Subcutaneous abdominal adipose tissue (tissue), 5 donors: Measurements from ENCODE around the gene TMPRSS6.

ENCODE experiments used
- H3K27ac ChIP-seq: one replicate; pipeline ENCODE4 v1.7.0; 2013; ENCODE audit warnings: low read depth, mild to moderate bottlenecking, inconsistent platforms, low read length, moderate library complexity
- H3K27me3 ChIP-seq, 5 donors: one replicate each; pipeline ENCODE4 v1.7.0; 2013; ENCODE audit warnings: low read length in 5 of 5, inconsistent platforms in 1 of 5; ENCODE audit not compliant: control insufficient read depth in 5 of 5, insufficient read depth in 4 of 5
- H3K36me3 ChIP-seq, 5 donors: one replicate each; pipeline ENCODE4 v1.7.0; 2013; ENCODE audit warnings: low read length in 5 of 5; ENCODE audit not compliant: control insufficient read depth in 5 of 5, insufficient read depth in 5 of 5
- H3K4me1 ChIP-seq, 5 donors: one replicate each; pipeline ENCODE4 v1.7.0; 2013; ENCODE audit warnings: low read length in 5 of 5, mild to moderate bottlenecking in 3 of 5, moderate library complexity in 1 of 5; ENCODE audit not compliant: control insufficient read depth in 5 of 5, insufficient read depth in 5 of 5
- H3K4me3 ChIP-seq, 5 donors: one replicate each; pipeline ENCODE4 v1.7.0; 2013; ENCODE audit warnings: low read length in 5 of 5, low read depth in 1 of 5
- H3K9ac ChIP-seq, 5 donors: one replicate each; pipeline ENCODE4 v1.7.0; 2013; ENCODE audit warnings: low read length in 5 of 5, mild to moderate bottlenecking in 4 of 5, moderate library complexity in 3 of 5
- H3K9me3 ChIP-seq, 5 donors: one replicate each; pipeline ENCODE4 v1.7.0; 2013; ENCODE audit warnings: low read length in 5 of 5; ENCODE audit not compliant: control insufficient read depth in 5 of 5
- donor health status: healthy.
- donor health status: healthy.
- donor health status: healthy.
- donor health status: healthy.
- donor health status: healthy.

The TMPRSS6 gene

DNA sequence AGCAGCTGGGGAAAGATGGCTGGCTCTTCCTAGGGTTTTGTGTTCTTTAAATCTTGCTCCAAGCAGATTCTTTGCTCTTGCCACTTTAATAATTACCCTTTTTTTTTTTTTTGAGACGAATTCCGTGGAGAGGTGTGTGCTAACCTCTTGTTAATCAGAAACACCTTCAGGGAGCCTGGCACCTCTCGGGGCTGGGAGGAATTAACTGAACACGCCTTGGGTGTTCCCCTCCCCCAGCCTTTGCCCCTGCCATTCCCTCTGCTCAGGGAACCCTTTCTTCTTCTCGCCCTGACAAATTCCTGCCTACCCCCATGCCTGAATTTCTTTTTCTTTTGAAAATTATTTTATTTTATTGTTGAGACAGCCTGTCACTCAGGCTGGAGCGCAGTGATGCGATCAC, 17.5 kb downstream of the TMPRSS6 start:
- no peaks in the 10 kb centered on the region for H3K4me1 ChIP-seq
- no peak overlapping the region for H3K4me3 ChIP-seq
- H3K27ac ChIP-seq: no peak overlapping the region
- H3K36me3 ChIP-seq: no peaks in the 10 kb centered on the region
- H3K27me3 ChIP-seq: peaks cover 21 to 42% (median 33%) of the 10 kb centered on the region in 5 donors
- H3K9me3 ChIP-seq: no peaks in the 10 kb centered on the region
- no peak overlapping the region for H3K9ac ChIP-seq

DNA sequence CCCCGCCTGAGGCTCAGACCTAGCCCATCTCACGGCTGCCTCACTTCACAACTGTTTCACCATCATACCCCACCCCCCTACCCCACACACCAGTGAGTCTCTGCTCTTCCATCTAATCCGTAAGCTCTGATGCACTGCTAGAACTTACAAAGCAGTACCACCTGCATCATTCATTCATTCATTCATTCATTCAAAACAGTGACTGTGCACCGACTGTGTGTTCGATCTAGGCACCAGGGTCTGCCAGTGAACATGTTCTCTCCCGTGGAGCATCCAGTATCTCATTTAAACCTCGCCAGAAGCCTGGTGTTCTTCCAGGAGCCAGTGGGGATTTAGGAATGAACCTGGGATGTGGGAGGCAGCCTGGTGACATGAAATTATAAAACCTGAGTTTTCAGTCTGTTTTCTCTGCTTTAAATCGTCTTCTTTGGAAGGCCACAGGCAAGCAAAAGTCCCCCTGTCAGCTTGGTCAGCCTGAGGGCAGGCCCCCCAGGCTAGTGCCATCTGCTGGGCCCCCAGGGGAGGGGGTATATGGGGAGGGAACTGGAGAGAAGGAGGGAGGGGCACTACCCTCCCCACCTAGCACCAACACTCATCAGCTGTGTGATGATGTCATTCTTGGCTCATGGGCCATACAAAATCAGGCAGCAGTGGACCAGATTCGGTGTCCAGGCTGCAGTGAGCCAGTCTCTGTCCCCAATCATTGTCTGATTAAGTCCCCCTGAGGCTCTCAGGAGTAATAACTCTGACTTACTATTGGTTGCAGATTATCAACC, 18.4 kb downstream of the TMPRSS6 start:
- Histone ChIP-seq H3K9me3 (no peaks in the 10 kb centered on the region), H3K4me3 (no peak overlapping the region), H3K4me1 (no peaks in the 10 kb centered on the region), H3K27me3 (peaks cover 24 to 39% (median 24%) of the 10 kb centered on the region in 5 donors), H3K36me3 (no peaks in the 10 kb centered on the region), H3K27ac (no peak overlapping the region), H3K9ac (no peak overlapping the region)

DNA sequence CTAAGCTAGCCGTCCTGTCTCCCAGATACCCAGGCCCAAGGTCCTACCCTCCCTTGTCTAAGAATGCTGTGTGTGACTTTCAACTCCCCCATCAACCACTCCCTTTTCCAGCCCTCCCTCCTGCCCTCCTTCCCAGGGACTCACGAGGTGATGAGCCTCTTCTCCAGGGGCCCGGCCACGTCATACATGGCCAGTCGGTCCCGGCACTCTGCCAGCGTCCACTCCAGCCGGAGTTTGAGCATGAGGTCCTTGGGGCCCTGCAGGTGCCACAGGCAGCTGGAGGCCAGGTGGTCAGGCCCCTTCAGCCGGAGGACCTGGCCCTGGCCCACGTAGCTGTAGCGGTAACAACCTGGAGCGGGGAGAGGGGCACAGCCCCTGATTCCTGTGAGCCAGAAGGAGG, 20.1 kb downstream of the TMPRSS6 start:
- peaks cover 13 to 35% (median 33%) of the 10 kb centered on the region in 5 donors for H3K27me3 ChIP-seq
- peaks cover 0 to 2% (median 0%) of the 10 kb centered on the region in 5 donors for H3K9me3 ChIP-seq

GRCh38 chr22:37088750-37089408, 20.6 kb downstream of the TMPRSS6 start:
- H3K9ac ChIP-seq: no peak overlapping the region
- no peak overlapping the region for H3K27ac ChIP-seq
- peaks cover 13 to 37% (median 32%) of the 10 kb centered on the region in 5 donors for H3K27me3 ChIP-seq
- peaks cover 0 to 2% (median 0%) of the 10 kb centered on the region in 5 donors for H3K9me3 ChIP-seq
- no peak overlapping the region for H3K4me3 ChIP-seq
- H3K4me1 ChIP-seq: no peaks in the 10 kb centered on the region
- no peaks in the 10 kb centered on the region for H3K36me3 ChIP-seq

More for the DNA sequence above, 20.1 kb downstream of the TMPRSS6 start:
- Histone ChIP-seq H3K4me3 (no peak overlapping the region), H3K36me3 (no peaks in the 10 kb centered on the region), H3K4me1 (no peaks in the 10 kb centered on the region), H3K27ac (no peak overlapping the region), H3K9ac (no peak overlapping the region)

DNA sequence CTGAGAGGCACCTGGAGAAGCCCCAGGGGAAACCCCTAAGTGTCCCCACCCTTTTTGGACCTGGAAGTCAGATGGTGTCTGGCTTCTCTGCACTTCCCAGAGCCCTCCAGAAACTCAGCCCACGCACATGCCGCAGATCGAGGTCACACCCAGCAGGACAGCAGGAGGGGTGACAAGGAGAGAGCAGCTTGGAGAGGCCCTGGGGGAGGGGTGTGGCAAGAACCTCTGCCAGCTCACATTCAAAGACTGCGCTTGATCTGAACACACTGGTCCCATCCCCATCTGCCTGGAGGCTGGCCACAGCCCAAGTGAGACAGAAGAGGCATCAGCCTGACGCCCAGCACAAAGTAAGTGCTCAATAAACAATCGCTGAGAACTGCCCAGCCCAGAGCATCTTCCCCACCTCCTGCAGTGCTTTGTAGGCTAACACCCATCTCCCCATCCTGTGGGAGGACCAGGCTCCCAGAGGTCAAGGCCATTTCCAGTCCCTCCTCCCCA, 21.4 kb downstream of the TMPRSS6 start:
- Histone ChIP-seq H3K9me3 (peaks cover 0 to 2% (median 0%) of the 10 kb centered on the region in 5 donors), H3K4me1 (no peaks in the 10 kb centered on the region), H3K36me3 (no peaks in the 10 kb centered on the region), H3K4me3 (no peak overlapping the region), H3K27me3 (peaks cover 13 to 37% (median 32%) of the 10 kb centered on the region in 5 donors), H3K9ac (no peak overlapping the region), H3K27ac (no peak overlapping the region)

DNA sequence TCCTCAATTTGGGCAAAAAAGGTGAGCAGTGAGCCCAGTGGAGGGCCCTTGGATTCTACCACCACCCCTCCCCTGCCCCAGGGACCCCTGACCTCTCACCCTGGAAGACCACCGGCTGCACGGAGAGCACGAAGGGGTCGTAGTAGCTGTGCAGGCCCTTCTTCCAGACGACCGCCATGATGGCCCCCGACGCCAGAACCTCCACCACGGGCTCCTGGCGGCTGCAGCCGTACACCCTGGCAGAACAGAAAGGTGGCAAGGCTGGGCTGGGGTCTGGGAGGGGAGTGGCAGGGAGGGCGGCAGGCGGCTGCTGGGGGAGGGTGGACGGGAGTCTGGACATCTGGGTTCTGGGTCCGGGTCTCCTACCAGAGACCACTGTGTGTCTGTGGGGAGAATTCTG, 23.3 kb downstream of the TMPRSS6 start:
- Histone ChIP-seq H3K36me3 (no peaks in the 10 kb centered on the region), H3K27me3 (peaks cover 13 to 33% (median 32%) of the 10 kb centered on the region in 5 donors), H3K4me1 (no peaks in the 10 kb centered on the region), H3K9me3 (peaks cover 0 to 2% (median 0%) of the 10 kb centered on the region in 5 donors), H3K4me3 (no peak overlapping the region), H3K27ac (no peak overlapping the region), H3K9ac (no peak overlapping the region)

GRCh38 chr22:37084385-37084784, 25.1 kb downstream of the TMPRSS6 start:
- no peak overlapping the region for H3K4me3 ChIP-seq

GRCh38 chr22:37083914-37084313, 25.6 kb downstream of the TMPRSS6 start:
- Histone ChIP-seq H3K27ac (no peak overlapping the region), H3K9ac (no peak overlapping the region), H3K4me1 (peaks cover 0 to 14% (median 0%) of the 10 kb centered on the region in 5 donors), H3K36me3 (no peaks in the 10 kb centered on the region), H3K9me3 (peaks cover 0 to 2% (median 0%) of the 10 kb centered on the region in 5 donors), H3K27me3 (peaks cover 13 to 37% (median 25%) of the 10 kb centered on the region in 5 donors), H3K4me3 (no peak overlapping the region)

More at GRCh38 chr22:37084385-37084784, 25.1 kb downstream of the TMPRSS6 start:
- H3K9me3 ChIP-seq: peaks cover 0 to 2% (median 0%) of the 10 kb centered on the region in 5 donors
- H3K27me3 ChIP-seq: peaks cover 13 to 37% (median 29%) of the 10 kb centered on the region in 5 donors
- H3K9ac ChIP-seq: no peak overlapping the region
- no peak overlapping the region for H3K27ac ChIP-seq
- H3K4me1 ChIP-seq: peaks cover 0 to 10% (median 0%) of the 10 kb centered on the region in 5 donors
- H3K36me3 ChIP-seq: no peaks in the 10 kb centered on the region

GRCh38 chr22:37082251-37082873, 27.2 kb downstream of the TMPRSS6 start:
- Histone ChIP-seq H3K36me3 (no peaks in the 10 kb centered on the region), H3K9ac (no peak overlapping the region), H3K27me3 (peaks cover 6 to 30% (median 19%) of the 10 kb centered on the region in 5 donors), H3K4me3 (no peak overlapping the region), H3K4me1 (peaks cover 0 to 14% (median 0%) of the 10 kb centered on the region in 5 donors), H3K27ac (no peak overlapping the region), H3K9me3 (peaks cover 0 to 2% (median 0%) of the 10 kb centered on the region in 5 donors)
